ENCODE results near the gene ZNF90.
"Not testable (repeated sequence)": the region's sequence is repeated elsewhere in the genome, so short reads cannot be mapped to it uniquely, and the experiment has no call there.

Gene ZNF90

DNA sequence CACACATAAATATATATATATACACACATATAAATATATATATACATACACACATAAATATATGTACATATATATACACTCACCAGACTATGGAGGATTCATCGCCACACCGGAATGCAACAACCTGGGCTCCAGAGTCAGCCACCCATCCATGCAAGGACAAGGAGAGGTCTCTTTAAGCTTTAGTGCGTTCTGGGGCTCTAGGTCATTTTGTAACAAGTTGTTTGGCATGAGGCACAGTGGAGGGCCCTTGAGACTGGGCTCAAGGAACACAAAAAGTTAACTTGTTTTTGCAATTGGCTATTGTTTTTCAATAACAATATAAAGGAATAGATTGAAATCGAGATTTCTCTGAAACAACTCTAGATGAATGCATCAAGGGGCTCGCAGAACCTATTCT is 4.9 kb upstream of the ZNF90 start:
- TF ChIP-seq CTCF (IDR thresholded peaks at IDR 0.05; ENCODE audit: insufficient read depth, low read length, missing control alignments): no peak
- ChIA-PET CTCF (no interaction called here), POLR2A (no interaction called here)
- H3K4me3 ChIP-seq (ENCODE audit: low read depth, low read length): no peak overlapping the region
- DNase-seq (ENCODE audit: low read depth, low spot score): no peak

DNA sequence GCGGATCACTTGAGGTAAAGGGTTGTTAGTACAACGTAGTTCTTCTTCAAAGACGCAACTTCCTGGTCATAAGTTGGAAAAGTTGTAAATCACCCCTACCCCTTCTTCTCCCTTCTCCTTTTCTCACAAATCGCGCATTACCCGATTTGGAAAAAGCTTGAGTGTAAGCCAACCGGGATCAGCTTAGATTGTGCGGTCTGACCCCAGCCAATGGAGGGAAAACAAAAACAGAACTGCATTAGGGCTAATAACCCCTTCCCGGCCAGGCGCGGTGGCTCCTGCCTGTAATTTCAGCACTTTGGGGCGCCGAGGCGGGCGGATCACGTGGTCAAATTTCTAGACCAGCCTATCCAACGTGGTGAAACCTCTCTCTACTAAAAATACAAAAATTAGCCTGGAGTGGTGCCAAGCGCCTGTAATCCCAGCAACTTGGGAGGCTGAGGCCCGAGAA is 806 bp downstream of the ZNF90 start:
- ChIA-PET POLR2A (interaction anchor here (0.6 kb wide), 1 partner anchor 40 kb away, joined by 3 read pairs; the partner anchor contains the start of gene ZNF682), CTCF (no interaction called here)
- no peak for TF ChIP-seq CTCF (IDR thresholded peaks at IDR 0.05; ENCODE audit: insufficient read depth, low read length, missing control alignments)
- peak overlapping the region; percentile 62 for H3K4me3 ChIP-seq (ENCODE audit: low read depth, low read length)
- DNase-seq (ENCODE audit: low read depth, low spot score): no peak

DNA sequence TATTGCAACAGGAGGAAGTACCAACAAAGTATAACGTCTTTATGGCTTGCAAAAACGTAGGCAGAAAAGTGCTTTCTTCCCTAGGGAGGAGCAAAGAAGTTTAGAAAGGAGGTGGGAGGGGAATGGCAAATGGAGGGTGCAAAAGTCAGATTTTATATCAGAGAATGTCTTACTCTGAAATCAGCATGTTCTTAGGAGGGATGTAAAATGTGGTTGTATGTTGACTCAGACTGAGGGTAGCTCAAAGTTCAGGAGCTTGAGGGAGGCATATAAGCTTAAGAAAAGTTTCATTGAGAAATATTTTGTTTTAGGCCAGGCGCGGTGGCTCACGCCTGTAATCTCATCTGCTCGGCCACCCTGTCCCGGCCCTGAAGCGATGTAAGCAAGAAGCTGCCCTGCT is 1.7 kb downstream of the ZNF90 start:
- no peak for TF ChIP-seq CTCF (IDR thresholded peaks at IDR 0.05; ENCODE audit: insufficient read depth, low read length, missing control alignments)
- no peak for DNase-seq (ENCODE audit: low read depth, low spot score)
- CTCF ChIA-PET: no interaction called here
- POLR2A ChIA-PET: no interaction called here
- peak overlapping the region; percentile 4; the same call in 1 of the 2 replicates for H3K4me3 ChIP-seq (ENCODE audit: low read depth, low read length)

GRCh38 chr19:20080656-20081055 is 2.9 kb downstream of the ZNF90 start:
- no peak for DNase-seq (ENCODE audit: low read depth, low spot score)
- no peak for TF ChIP-seq CTCF (IDR thresholded peaks at IDR 0.05; ENCODE audit: insufficient read depth, low read length, missing control alignments)
- ChIA-PET POLR2A (no interaction called here), CTCF (no interaction called here)
- no peak overlapping the region for H3K4me3 ChIP-seq (ENCODE audit: low read depth, low read length)

GRCh38 chr19:20082232-20082833 is 4.5 kb downstream of the ZNF90 start:
- POLR2A ChIA-PET; CTCF ChIA-PET; H3K4me3 ChIP-seq (ENCODE audit: low read depth, low read length); DNase-seq (ENCODE audit: low read depth, low spot score): not testable (repeated sequence)

- CTCF ChIA-PET; DNase-seq (ENCODE audit: low read depth, low spot score); H3K4me3 ChIP-seq (ENCODE audit: low read depth, low read length); POLR2A ChIA-PET: not testable (repeated sequence)
Measured at GRCh38 chr19:20082876-20083275, 5.1 kb downstream of the ZNF90 start.

DNA sequence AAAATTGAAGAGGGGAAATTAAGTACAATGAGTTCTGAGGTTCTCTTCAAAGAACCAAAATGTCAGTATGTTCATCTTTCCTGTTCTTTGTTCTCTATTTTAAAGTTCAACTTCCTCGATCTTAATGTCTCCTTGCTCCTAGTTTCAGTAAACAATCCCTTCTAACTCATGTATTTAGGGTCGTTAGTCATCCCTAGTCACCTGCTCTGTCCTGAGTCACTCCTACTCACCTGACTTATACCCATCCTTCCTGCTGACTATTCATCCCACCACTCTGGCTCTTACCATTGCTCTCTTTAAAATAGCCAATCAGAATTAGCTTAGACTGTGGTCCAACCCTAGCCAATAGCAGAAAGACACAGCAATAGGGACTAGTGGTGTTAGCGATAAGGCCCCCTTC is 24.3 kb downstream of the ZNF90 start:
- ChIA-PET CTCF (no interaction called here), POLR2A (no interaction called here)
- no peak for TF ChIP-seq CTCF (IDR thresholded peaks at IDR 0.05; ENCODE audit: insufficient read depth, low read length, missing control alignments)
- H3K4me3 ChIP-seq (ENCODE audit: low read depth, low read length): no peak overlapping the region
- no peak for DNase-seq (ENCODE audit: low read depth, low spot score)

Data from AG04449 (cell line).